ENCODE results near the gene YPEL4.

The YPEL4 gene

DNA sequence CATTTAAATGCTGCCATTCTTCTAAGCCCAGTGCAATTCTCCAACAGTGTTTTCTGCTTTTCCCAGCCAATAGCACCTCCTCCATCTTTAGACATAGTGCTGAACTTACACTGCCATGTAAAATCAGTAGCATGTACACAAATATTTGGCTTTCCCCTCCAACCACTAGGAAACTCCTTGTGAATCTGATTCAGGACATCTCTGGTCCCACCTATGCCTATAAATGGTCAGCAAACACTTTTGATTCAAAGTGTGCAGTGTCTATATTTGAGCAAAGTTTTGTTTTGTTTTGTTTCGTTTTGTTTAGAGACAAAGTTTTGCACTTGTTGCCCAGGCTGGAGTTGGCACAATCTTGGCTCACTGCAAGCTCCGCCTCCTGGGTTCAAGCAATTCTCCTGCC, 24.8 kb downstream of the YPEL4 start:
- Histone ChIP-seq H2AK5ac (ENCODE audit: low read length) (no peak overlapping the region), H3K36me3 (ENCODE audit: control insufficient read depth, insufficient read depth, low read length) (no peaks in the 10 kb centered on the region), H3K18ac (ENCODE audit: low read length) (no peak overlapping the region), H3K27ac (ENCODE audit: low read depth, low read length) (no peak overlapping the region), H3K9ac (ENCODE audit: low read length) (no peak overlapping the region), H3K4me1 (ENCODE audit: control insufficient read depth, low read depth, low read length) (no peaks in the 10 kb centered on the region), H2BK120ac (ENCODE audit: low read depth, low read length) (no peak overlapping the region), H3K27me3 (ENCODE audit: insufficient read depth, low read length, poor library complexity) (peaks cover under 1% of the 10 kb centered on the region), H2BK5ac (ENCODE audit: low read length) (no peak overlapping the region), H2BK15ac (replicated peaks; ENCODE audit: low read depth) (no peak overlapping the region), H3K56ac (ENCODE audit: low read length) (no peak overlapping the region), H3K79me1 (ENCODE audit: low read length) (no peaks in the 10 kb centered on the region), H3K23ac (ENCODE audit: low read length) (no peak overlapping the region), H3K4me2 (ENCODE audit: low read length) (no peak overlapping the region), H3K79me2 (ENCODE audit: control insufficient read depth, insufficient read depth, low read length) (no peaks in the 10 kb centered on the region), H4K5ac (ENCODE audit: low read length) (no peak overlapping the region), H4K8ac (ENCODE audit: low read depth, low read length) (no peak overlapping the region), H3K4me3 (ENCODE audit: low read length) (no peak overlapping the region), H3K4ac (ENCODE audit: low read depth, low read length) (no peak overlapping the region)
- no CpG with 5 or more reads among the region's 2 CpGs for WGBS (ENCODE audit: extremely low coverage, insufficient coverage, low lambda C conversion rate)
- no peak for DNase-seq

DNA sequence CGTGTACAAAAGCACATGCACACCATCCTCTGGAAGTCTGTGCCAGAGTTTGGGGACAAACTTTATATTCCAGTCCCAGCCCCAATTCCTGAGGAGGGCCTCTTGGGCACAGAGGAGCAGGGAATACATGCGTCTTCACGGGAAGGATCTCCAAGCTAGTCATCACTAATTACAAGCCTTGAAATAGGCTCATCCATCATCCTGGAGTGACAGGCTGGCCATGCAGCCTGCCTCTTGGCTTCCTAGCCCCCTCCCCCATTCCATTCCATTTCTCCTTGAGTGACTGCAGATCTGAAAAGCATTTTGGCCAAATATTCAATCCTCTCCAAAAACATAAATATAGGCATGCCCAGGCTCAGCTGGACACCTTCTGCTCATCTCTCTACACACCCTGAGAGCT, 27.4 kb downstream of the YPEL4 start:
- Histone ChIP-seq H3K79me2 (ENCODE audit: control insufficient read depth, insufficient read depth, low read length) (no peaks in the 10 kb centered on the region), H3K4me3 (ENCODE audit: low read length) (no peak overlapping the region), H4K8ac (ENCODE audit: low read depth, low read length) (no peak overlapping the region), H3K36me3 (ENCODE audit: control insufficient read depth, insufficient read depth, low read length) (no peaks in the 10 kb centered on the region), H3K18ac (ENCODE audit: low read length) (no peak overlapping the region), H3K23ac (ENCODE audit: low read length) (no peak overlapping the region), H2BK5ac (ENCODE audit: low read length) (no peak overlapping the region), H3K4ac (ENCODE audit: low read depth, low read length) (no peak overlapping the region), H2BK15ac (replicated peaks; ENCODE audit: low read depth) (no peak overlapping the region), H3K4me1 (ENCODE audit: control insufficient read depth, low read depth, low read length) (no peaks in the 10 kb centered on the region), H3K79me1 (ENCODE audit: low read length) (no peaks in the 10 kb centered on the region), H4K5ac (ENCODE audit: low read length) (no peak overlapping the region), H3K27ac (ENCODE audit: low read depth, low read length) (no peak overlapping the region), H2AK5ac (ENCODE audit: low read length) (no peak overlapping the region), H2BK120ac (ENCODE audit: low read depth, low read length) (no peak overlapping the region), H3K9ac (ENCODE audit: low read length) (no peak overlapping the region), H3K27me3 (ENCODE audit: insufficient read depth, low read length, poor library complexity) (peaks cover 2% of the 10 kb centered on the region), H3K56ac (ENCODE audit: low read length) (no peak overlapping the region), H3K4me2 (ENCODE audit: low read length) (no peak overlapping the region)
- no peak for DNase-seq
- no CpG with 5 or more reads among the region's 3 CpGs for WGBS (ENCODE audit: extremely low coverage, insufficient coverage, low lambda C conversion rate)

DNA sequence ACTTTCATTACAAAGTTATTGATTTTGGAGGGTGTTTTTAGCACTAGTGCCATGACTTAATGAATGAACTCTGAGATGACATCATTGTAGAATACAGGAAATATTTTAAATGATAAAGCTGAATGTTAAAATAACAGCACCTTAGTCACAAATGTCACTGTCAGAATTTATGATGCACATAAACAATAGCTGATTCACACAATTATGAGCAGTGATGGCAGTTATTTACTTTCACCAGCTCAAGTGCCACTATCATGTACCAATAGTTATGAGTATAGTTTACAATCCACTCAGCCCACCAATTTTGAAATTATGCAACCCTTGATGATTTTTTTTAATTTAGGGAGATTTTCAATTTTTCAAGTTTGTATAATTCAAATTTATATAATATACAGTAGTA, 29.2 kb downstream of the YPEL4 start:
- no peak for DNase-seq
- H2AK5ac ChIP-seq (ENCODE audit: low read length), result no peak overlapping the region
- no peak overlapping the region for H3K56ac ChIP-seq (ENCODE audit: low read length)
- no peaks in the 10 kb centered on the region for H3K79me1 ChIP-seq (ENCODE audit: low read length)
- H3K79me2 ChIP-seq (ENCODE audit: control insufficient read depth, insufficient read depth, low read length), result no peaks in the 10 kb centered on the region
- no peaks in the 10 kb centered on the region for H3K36me3 ChIP-seq (ENCODE audit: control insufficient read depth, insufficient read depth, low read length)
- H3K27ac ChIP-seq (ENCODE audit: low read depth, low read length), result no peak overlapping the region
- no peak overlapping the region for H2BK120ac ChIP-seq (ENCODE audit: low read depth, low read length)
- H3K4me3 ChIP-seq (ENCODE audit: low read length), result no peak overlapping the region
- no peak overlapping the region for H2BK15ac ChIP-seq (replicated peaks; ENCODE audit: low read depth)
- no peaks in the 10 kb centered on the region for H3K4me1 ChIP-seq (ENCODE audit: control insufficient read depth, low read depth, low read length)
- H3K9ac ChIP-seq (ENCODE audit: low read length), result no peak overlapping the region
- H4K5ac ChIP-seq (ENCODE audit: low read length), result no peak overlapping the region
- H3K4ac ChIP-seq (ENCODE audit: low read depth, low read length), result no peak overlapping the region
- no peak overlapping the region for H2BK5ac ChIP-seq (ENCODE audit: low read length)
- H3K23ac ChIP-seq (ENCODE audit: low read length), result no peak overlapping the region
- peaks cover 2% of the 10 kb centered on the region for H3K27me3 ChIP-seq (ENCODE audit: insufficient read depth, low read length, poor library complexity)
- no peak overlapping the region for H3K4me2 ChIP-seq (ENCODE audit: low read length)
- H3K18ac ChIP-seq (ENCODE audit: low read length), result no peak overlapping the region
- H4K8ac ChIP-seq (ENCODE audit: low read depth, low read length), result no peak overlapping the region

DNA sequence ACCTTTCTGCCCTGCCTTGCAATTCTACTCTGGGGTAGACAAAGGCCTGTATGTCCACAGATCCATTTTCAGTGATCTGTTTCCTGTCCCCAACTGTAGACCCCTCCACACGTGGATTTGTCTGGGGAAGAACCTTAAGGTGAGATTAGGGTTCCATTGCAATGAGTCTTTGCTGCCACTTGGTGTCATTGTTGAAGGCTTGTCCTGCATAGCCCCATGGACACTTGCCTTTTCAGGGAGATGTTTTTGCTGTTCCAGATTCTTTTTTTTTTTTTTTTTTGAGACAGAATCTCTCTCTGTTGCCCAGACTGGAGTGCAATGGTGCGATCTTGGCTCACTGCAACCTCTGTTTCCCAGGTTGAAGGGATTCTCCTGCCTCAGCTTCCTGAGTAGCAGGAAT, 30.4 kb downstream of the YPEL4 start:
- Histone ChIP-seq H3K79me2 (ENCODE audit: control insufficient read depth, insufficient read depth, low read length) (no peaks in the 10 kb centered on the region), H3K9ac (ENCODE audit: low read length) (no peak overlapping the region), H3K27ac (ENCODE audit: low read depth, low read length) (no peak overlapping the region), H2BK120ac (ENCODE audit: low read depth, low read length) (no peak overlapping the region), H3K23ac (ENCODE audit: low read length) (no peak overlapping the region), H3K36me3 (ENCODE audit: control insufficient read depth, insufficient read depth, low read length) (no peaks in the 10 kb centered on the region), H2AK5ac (ENCODE audit: low read length) (no peak overlapping the region), H3K4me2 (ENCODE audit: low read length) (no peak overlapping the region), H3K27me3 (ENCODE audit: insufficient read depth, low read length, poor library complexity) (peaks cover 2% of the 10 kb centered on the region), H3K4ac (ENCODE audit: low read depth, low read length) (no peak overlapping the region), H3K56ac (ENCODE audit: low read length) (no peak overlapping the region), H3K18ac (ENCODE audit: low read length) (no peak overlapping the region), H3K4me1 (ENCODE audit: control insufficient read depth, low read depth, low read length) (no peaks in the 10 kb centered on the region), H2BK15ac (replicated peaks; ENCODE audit: low read depth) (no peak overlapping the region), H2BK5ac (ENCODE audit: low read length) (no peak overlapping the region), H3K79me1 (ENCODE audit: low read length) (no peaks in the 10 kb centered on the region), H4K5ac (ENCODE audit: low read length) (no peak overlapping the region), H4K8ac (ENCODE audit: low read depth, low read length) (no peak overlapping the region), H3K4me3 (ENCODE audit: low read length) (no peak overlapping the region)
- no CpG with 5 or more reads among the region's 2 CpGs for WGBS (ENCODE audit: extremely low coverage, insufficient coverage, low lambda C conversion rate)
- no peak for DNase-seq

DNA sequence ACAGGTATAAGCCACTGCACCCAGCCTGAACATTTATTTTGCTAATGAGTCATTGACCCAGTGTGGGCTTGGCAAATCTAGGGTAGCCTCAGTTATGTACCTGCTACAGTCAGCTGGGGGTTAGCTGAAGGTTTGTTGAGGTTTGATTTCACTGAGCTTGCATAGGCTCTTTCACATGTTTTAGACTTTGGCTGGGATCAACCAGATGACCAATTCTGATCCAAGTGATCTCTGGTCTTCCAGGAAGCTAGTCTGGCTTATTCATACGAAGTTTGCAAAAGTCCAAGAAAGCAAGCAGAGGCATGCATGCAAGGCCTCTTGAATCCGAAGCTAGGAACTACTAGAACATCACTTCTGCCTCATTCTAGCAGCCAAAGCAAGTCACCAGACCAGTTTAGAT, 31.3 kb downstream of the YPEL4 start:
- no peaks in the 10 kb centered on the region for H3K36me3 ChIP-seq (ENCODE audit: control insufficient read depth, insufficient read depth, low read length)
- no peak overlapping the region for H4K5ac ChIP-seq (ENCODE audit: low read length)
- no peak overlapping the region for H2BK120ac ChIP-seq (ENCODE audit: low read depth, low read length)
- H3K79me1 ChIP-seq (ENCODE audit: low read length), result no peaks in the 10 kb centered on the region
- no peak overlapping the region for H2AK5ac ChIP-seq (ENCODE audit: low read length)
- H3K4me3 ChIP-seq (ENCODE audit: low read length), result no peak overlapping the region
- no peak overlapping the region for H4K8ac ChIP-seq (ENCODE audit: low read depth, low read length)
- peaks cover 2% of the 10 kb centered on the region for H3K27me3 ChIP-seq (ENCODE audit: insufficient read depth, low read length, poor library complexity)
- H3K27ac ChIP-seq (ENCODE audit: low read depth, low read length), result no peak overlapping the region
- no peaks in the 10 kb centered on the region for H3K79me2 ChIP-seq (ENCODE audit: control insufficient read depth, insufficient read depth, low read length)
- H3K23ac ChIP-seq (ENCODE audit: low read length), result no peak overlapping the region
- H2BK15ac ChIP-seq (replicated peaks; ENCODE audit: low read depth), result no peak overlapping the region
- H2BK5ac ChIP-seq (ENCODE audit: low read length), result no peak overlapping the region
- no peak overlapping the region for H3K4ac ChIP-seq (ENCODE audit: low read depth, low read length)
- no peak overlapping the region for H3K56ac ChIP-seq (ENCODE audit: low read length)
- no peaks in the 10 kb centered on the region for H3K4me1 ChIP-seq (ENCODE audit: control insufficient read depth, low read depth, low read length)
- no peak overlapping the region for H3K9ac ChIP-seq (ENCODE audit: low read length)
- no peak for DNase-seq
- H3K18ac ChIP-seq (ENCODE audit: low read length), result no peak overlapping the region
- WGBS (ENCODE audit: extremely low coverage, insufficient coverage, low lambda C conversion rate), result no CpG with 5 or more reads among the region's 2 CpGs
- no peak overlapping the region for H3K4me2 ChIP-seq (ENCODE audit: low read length)

DNA sequence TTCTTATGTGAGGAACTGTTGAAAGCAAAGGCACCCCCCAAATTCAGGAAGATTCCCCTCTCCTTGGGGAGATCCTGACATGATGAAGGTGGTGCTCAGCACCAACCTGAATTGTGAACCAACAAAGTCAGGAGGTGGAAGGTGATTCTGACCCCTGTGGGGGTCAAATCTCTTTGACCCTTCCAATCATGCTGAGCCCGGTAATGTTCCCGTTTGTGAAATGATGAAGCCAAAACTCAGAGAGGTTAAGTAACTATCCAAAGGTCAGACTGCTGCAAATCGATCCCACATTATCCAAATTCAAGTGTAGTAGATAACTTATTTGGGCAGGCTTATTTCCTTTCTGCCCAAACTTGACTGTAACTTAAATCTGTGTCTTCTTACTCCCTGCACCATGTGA, 33.1 kb downstream of the YPEL4 start:
- Histone ChIP-seq H2BK15ac (replicated peaks; ENCODE audit: low read depth) (no peak overlapping the region), H3K18ac (ENCODE audit: low read length) (no peak overlapping the region), H3K4me1 (ENCODE audit: control insufficient read depth, low read depth, low read length) (no peaks in the 10 kb centered on the region), H3K9ac (ENCODE audit: low read length) (no peak overlapping the region), H2BK5ac (ENCODE audit: low read length) (no peak overlapping the region), H3K4me2 (ENCODE audit: low read length) (no peak overlapping the region), H3K23ac (ENCODE audit: low read length) (no peak overlapping the region), H3K4ac (ENCODE audit: low read depth, low read length) (no peak overlapping the region), H3K27me3 (ENCODE audit: insufficient read depth, low read length, poor library complexity) (peaks cover 2% of the 10 kb centered on the region), H3K4me3 (ENCODE audit: low read length) (no peak overlapping the region), H3K27ac (ENCODE audit: low read depth, low read length) (no peak overlapping the region), H3K79me1 (ENCODE audit: low read length) (no peaks in the 10 kb centered on the region), H4K8ac (ENCODE audit: low read depth, low read length) (no peak overlapping the region), H4K5ac (ENCODE audit: low read length) (no peak overlapping the region), H2BK120ac (ENCODE audit: low read depth, low read length) (no peak overlapping the region), H3K79me2 (ENCODE audit: control insufficient read depth, insufficient read depth, low read length) (no peaks in the 10 kb centered on the region), H2AK5ac (ENCODE audit: low read length) (no peak overlapping the region), H3K56ac (ENCODE audit: low read length) (no peak overlapping the region), H3K36me3 (ENCODE audit: control insufficient read depth, insufficient read depth, low read length) (no peaks in the 10 kb centered on the region)
- no CpG with 5 or more reads among the region's 3 CpGs for WGBS (ENCODE audit: extremely low coverage, insufficient coverage, low lambda C conversion rate)
- DNase-seq, result no peak
